GM12873 (cell line): ENCODE results near the gene ARHGAP26.

Experiments
- TF ChIP-seq, protein P1 (sequence below): IDR thresholded peaks from 2 replicates; pipeline ENCODE4 v1.5.1; 2012; ENCODE audit warnings: low read depth, mild to moderate bottlenecking, moderate library complexity, low read length, control low read depth; ENCODE audit not compliant: insufficient read depth; ENCODE audit errors: missing control alignments

The ARHGAP26 gene

GRCh38 chr5:142794537-142794936 lies 24.4 kb downstream of the ARHGAP26 start:
- TF ChIP-seq, protein P1, sequence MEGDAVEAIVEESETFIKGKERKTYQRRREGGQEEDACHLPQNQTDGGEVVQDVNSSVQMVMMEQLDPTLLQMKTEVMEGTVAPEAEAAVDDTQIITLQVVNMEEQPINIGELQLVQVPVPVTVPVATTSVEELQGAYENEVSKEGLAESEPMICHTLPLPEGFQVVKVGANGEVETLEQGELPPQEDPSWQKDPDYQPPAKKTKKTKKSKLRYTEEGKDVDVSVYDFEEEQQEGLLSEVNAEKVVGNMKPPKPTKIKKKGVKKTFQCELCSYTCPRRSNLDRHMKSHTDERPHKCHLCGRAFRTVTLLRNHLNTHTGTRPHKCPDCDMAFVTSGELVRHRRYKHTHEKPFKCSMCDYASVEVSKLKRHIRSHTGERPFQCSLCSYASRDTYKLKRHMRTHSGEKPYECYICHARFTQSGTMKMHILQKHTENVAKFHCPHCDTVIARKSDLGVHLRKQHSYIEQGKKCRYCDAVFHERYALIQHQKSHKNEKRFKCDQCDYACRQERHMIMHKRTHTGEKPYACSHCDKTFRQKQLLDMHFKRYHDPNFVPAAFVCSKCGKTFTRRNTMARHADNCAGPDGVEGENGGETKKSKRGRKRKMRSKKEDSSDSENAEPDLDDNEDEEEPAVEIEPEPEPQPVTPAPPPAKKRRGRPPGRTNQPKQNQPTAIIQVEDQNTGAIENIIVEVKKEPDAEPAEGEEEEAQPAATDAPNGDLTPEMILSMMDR: no peak

DNA sequence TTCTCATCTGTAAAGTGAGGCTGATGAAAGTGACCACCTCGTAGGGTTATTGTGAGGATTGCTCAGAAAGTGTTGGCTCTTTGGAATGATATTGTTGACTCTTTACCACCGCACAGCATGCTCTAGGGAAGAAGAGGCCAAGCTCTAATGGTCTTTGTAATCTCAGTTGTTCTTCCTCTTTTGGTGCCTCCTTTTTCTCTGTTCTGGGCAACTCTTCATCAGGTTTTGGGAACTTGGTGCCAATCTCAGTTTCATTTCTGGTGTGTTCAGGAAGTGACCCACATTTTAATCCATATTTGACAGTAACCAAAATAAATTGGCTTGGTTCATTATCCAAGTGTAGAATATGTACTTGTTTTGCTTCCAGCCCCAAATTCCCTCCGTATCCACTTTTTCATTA lies 25.1 kb downstream of the ARHGAP26 start:
- TF ChIP-seq, protein P1: no peak

GRCh38 chr5:142796492-142797109 lies 26.4 kb downstream of the ARHGAP26 start:
- TF ChIP-seq, protein P1: no peak

- TF ChIP-seq, protein P1: no peak
These were observed 27.2 kb downstream of the ARHGAP26 start for GRCh38 chr5:142797420-142797819.

GRCh38 chr5:142798099-142798770 lies 28.1 kb downstream of the ARHGAP26 start:
- TF ChIP-seq, protein P1: no peak

- TF ChIP-seq, protein P1: no peak
These were observed 30.8 kb downstream of the ARHGAP26 start for GRCh38 chr5:142800776-142801494.

DNA sequence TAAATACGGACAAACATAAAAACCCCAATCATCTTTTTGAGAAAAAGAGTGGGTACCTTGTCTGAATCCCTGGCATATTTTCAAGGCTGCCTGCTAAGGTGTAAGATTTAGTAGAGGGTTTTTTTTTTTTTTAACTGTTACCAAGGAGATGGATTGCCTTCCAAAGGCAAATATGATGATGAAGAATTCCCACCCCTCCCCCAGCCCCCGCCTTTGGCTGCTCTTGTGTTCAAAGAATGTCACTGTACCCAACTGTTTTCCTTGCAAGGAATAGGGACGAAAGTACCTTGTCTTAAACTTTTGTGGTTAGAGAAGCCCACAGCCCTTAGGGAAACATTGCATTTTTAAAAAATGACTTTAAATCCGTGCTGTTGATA lies 31.3 kb downstream of the ARHGAP26 start:
- TF ChIP-seq, protein P1: no peak
